GM18511 (cell line): Measurements from ENCODE around the gene NPAT.
A peak's percentile ranks its signal among the peaks of the same experiment; 100 is the strongest.
"Not testable (repeated sequence)": the region's sequence is repeated elsewhere in the genome, so short reads cannot be mapped to it uniquely, and the experiment has no call there.

Experiments used
- ATAC-seq: cut with Tn5 transposase; IDR thresholded peaks from one replicate; pipeline ENCODE4 v1.9.1; 2021; ENCODE audit warnings: mild to moderate bottlenecking, moderate library complexity; ENCODE audit not compliant: unreplicated experiment

The NPAT gene

DNA sequence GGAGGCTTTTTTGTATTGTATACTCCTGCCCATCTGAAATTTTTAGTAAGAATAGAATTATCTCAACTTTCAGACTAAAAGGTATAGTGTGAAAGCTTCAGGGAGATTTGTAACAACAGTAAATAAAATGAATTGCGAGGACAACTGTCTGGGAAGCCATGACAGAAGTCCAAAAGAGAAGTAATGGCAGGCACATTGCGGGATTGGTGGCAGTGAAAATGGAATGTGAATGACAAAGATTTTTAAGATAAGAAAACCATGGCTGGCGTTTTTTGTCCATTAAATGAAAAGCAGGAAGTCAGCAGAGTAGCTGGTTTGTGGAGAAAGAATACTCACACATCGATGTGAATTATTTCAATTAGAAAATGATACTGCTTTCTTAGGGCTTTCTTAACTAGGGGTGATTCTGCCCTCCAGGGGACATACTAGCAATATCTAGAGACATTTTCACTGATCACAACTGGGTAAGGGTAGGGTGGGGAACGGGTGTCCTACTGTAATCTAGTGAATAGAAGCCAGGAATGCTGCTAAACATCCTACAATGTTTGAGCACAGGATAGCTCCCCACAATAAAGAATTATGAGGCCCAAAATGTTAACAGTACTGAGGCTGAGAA is 1.6 kb downstream of the NPAT start:
- ATAC-seq = no peak

- ATAC-seq = no peak
Observed at GRCh38 chr11:108218912-108219783, 3.3 kb downstream of the NPAT start.

GRCh38 chr11:108218455-108218854 is 4.0 kb downstream of the NPAT start:
- ATAC-seq = no peak

GRCh38 chr11:108216988-108217387 is 5.5 kb downstream of the NPAT start:
- no peak for ATAC-seq

- ATAC-seq = no peak
Observed at GRCh38 chr11:108213784-108214183, 8.7 kb downstream of the NPAT start.

DNA sequence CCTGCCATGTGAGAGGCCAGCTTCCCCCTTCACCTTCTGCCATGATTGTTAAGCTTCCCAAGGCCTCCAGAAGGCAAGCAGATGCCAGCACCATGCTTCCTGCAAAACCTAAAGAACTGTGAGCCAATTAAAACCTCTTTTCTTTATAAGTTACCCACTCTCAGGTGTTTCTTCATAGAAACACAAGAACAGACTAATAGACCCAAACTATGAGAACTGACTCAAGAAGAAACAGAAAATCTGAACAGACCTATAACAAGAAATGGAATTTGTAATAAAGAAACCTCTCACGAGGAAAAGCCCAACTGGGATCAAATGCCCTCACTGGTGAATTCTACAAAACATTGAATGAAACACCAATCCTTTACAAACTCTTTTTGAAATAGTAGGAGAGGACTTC is 12.0 kb downstream of the NPAT start:
- ATAC-seq = no peak

- no peak for ATAC-seq
Observed at GRCh38 chr11:108207683-108208060, 14.8 kb downstream of the NPAT start.

DNA sequence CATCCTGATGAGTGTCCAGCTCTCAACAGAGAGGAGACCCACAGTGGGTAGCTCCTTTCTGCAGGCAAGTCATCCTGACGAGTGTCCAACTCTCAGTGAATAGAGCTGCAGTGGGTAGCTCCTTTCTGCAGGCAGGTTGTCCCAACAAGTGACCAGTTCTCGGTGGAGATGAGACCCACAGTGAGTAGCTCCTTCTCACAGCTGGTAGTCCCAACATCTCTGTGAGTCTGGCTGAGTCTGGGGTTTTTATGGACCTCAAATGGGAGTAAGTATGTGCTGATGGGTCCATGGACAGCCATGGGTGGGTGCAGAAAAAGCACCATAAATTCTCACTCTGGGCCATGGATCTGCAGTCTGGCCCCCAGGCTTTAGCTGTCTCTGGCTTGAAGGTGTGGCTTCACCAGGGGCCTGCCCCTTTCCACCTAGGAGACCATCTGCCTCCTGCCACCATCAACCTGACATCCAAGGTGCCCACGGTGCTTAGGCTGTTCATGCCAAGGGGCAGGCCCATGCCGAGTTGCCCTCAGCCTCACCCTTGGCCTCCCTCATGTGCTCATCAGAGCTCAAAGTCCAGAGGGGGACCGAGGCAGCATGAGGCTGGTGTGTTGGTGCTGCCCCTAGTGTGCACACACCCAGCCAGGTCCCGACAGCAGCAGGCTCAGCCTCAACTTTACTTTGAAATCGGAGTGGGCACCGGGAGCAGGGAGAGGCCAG is 15.3 kb downstream of the NPAT start:
- ATAC-seq = no peak

GRCh38 chr11:108206171-108206570 is 16.3 kb downstream of the NPAT start:
- ATAC-seq = no peak

GRCh38 chr11:108204929-108205499 is 17.4 kb downstream of the NPAT start:
- no peak for ATAC-seq

- no peak for ATAC-seq
Observed at GRCh38 chr11:108204376-108204775, 18.1 kb downstream of the NPAT start.

DNA sequence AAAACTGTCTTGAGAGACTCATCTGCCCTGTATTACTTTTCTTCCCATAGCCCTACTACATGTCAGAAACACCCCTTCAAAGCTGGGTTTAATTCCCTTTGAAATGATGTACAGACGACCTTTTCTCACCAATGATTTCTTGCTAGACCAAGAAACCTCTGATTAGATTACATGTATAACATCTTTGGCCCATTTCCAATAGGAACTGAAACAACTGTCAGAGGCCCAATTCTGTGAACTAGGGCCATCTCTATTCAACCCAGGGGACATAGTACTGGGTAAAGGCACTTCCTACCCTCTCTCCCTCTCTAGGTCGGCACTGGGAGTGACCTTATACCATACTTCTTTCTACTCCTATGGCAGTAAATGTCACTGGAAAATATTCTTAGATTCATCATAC is 19.4 kb downstream of the NPAT start:
- no peak for ATAC-seq

- ATAC-seq = peak; percentile 83
Observed at GRCh38 chr11:108199446-108200321, 22.8 kb downstream of the NPAT start.

GRCh38 chr11:108198833-108199232 is 23.6 kb downstream of the NPAT start:
- no peak for ATAC-seq

- peak; percentile 37 for ATAC-seq
Observed at GRCh38 chr11:108197351-108197750, 25.1 kb downstream of the NPAT start.

DNA sequence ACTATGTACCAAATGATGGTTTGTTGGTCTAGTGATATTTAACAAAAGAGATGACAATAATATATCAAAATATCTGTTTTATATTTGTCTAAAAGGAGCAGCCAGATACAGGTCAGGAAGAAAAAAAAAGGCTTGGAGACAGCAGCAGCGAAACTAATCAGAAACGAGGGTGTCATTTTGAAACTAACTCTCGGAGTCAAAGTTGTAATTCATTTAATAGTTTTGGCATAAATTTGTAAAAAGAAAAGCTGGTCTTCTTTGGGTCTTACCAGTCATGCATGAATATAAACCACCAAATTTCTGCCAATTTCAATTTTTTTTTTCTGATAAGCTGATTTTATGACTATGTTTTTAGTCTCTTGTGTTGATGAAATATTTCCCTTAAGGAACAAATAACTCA is 25.5 kb downstream of the NPAT start:
- ATAC-seq = peak; percentile 39

- ATAC-seq = no peak
Observed at GRCh38 chr11:108193725-108194124, 28.7 kb downstream of the NPAT start.

- no peak for ATAC-seq
Observed at GRCh38 chr11:108177570-108177969, 44.9 kb downstream of the NPAT start.

DNA sequence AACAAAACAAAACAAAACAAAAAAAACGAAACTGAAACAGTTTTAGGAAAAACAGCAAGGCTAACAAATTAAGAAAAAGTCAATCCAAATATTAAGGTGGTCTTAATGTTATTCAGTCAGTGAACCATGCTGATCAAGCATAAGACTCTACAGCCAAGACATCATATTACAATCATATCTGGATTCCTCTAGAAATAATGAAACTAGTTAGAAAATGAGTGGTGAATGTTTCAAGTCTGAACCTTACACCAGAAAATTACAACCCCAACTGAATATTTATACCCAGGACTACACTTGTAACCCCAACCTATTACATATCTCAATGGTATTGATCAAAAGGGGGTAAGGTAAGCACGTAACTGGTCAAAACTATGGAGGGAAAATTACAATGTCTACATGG is 52.3 kb downstream of the NPAT start:
- ATAC-seq = no peak

GRCh38 chr11:108167624-108168023 is 54.8 kb downstream of the NPAT start:
- no peak for ATAC-seq

DNA sequence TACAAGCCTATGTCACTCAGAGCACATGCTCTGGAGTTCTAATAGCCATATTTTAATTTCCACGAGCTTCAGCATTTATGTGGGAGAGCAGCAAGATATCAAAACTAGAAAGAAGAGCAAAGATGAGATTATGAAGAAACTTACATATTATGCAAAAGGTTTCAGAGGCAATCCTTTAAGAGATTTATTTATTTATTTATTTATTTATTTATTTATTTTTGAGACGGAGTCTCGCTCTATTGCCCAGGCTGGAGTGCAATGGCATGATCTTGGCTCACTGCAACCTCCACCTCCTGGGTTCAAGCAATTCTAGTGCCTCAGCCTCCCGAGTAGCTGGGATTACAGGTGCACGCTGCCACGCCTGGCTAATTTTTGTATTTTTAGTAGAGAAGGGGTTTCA is 59.6 kb downstream of the NPAT start:
- not testable (repeated sequence) for ATAC-seq
